BJ (cell line): ENCODE data around the gene RADIL. TPM values are rescaled to one million over a fixed set of nuclear protein-coding genes. Genes with fewer than 3 reads are reported as not detected.

ENCODE experiments used
- CTCF ChIA-PET: fragments of 350-600 bp; formaldehyde crosslinking; extraction: SDS; loops from one replicate; lab custom pipeline; 2021; ENCODE audit warnings: antibody characterized with exemption, inconsistent platforms; lab: Yijun Ruan, JAX
- POLR2A ChIA-PET: fragments of 300-600 bp; sonication (Branson Sonifier 250); formaldehyde crosslinking; extraction: SDS; loops from one replicate; lab custom pipeline; 2021; ENCODE audit warnings: antibody characterized with exemption; lab: Charles Lee
- DNase-seq: peaks from one replicate; pipeline ENCODE4 v3.0.0-alpha.2; 2011; ENCODE audit warnings: low read depth
- H3K27me3 ChIP-seq: 2 replicates; pipeline ENCODE4 v1.6.0; 2011; ENCODE audit warnings: low read length; ENCODE audit not compliant: control insufficient read depth, insufficient read depth
- H3K36me3 ChIP-seq: 2 replicates; pipeline ENCODE4 v1.5.1; 2011; ENCODE audit warnings: low read length; ENCODE audit not compliant: control insufficient read depth, insufficient read depth
- H3K4me3 ChIP-seq: 2 replicates; pipeline ENCODE4 v1.5.1; 2011; ENCODE audit warnings: low read depth, mild to moderate bottlenecking, control low read depth, low read length
- CTCF ChIP-seq: IDR thresholded peaks from 2 replicates; pipeline ENCODE4 v1.5.1; 2011; ENCODE audit warnings: low read depth, mild to moderate bottlenecking, control low read depth, inconsistent platforms, low read length, moderate library complexity; ENCODE audit not compliant: insufficient read depth
- polyA plus RNA-seq: library from polyadenylated mRNA; depleted of rRNA; stranded (reverse); fragments of >200 nt; gene quantifications from 2 replicates; pipeline ENCODE4 v1.2.3, GENCODE V29; 2011

Gene RADIL
- polyA plus RNA-seq, 1 experiment: 1.2 TPM

DNA sequence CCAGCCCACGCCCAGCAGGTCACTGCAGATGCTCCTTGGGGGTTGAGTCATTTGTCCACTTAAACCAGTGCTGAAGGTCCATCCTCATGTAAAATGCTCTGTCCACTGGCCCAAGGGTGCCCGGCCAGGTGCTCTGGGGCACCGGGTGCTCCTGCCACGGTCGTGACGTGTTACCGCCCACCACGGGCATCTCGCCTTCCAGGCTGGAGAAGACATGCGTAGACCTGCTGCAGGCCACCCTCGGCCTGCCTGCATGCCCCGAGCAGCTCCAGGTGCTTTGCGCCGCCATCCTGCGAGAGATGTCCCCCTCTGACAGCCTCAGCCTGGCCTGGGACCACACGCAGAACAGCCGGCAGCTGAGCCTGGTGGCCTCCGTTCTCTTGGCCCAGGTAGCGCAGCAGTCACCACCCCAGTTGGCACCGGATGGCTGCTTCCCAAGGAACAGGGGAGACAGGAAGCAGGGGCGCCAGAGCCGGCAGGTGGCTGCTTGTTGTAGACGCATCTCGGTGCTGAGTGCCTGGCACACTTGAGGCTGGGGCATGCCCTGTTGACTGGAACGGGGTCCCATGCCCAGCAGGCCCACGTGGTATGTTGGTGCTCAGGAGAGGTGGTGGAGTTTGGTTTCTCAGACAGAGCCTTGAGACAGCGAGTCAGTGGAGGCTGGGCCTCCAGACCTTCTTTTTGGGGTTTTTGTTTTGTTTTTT, 102.0 kb downstream of the RADIL start:
- POLR2A ChIA-PET: no interaction called here
- TF ChIP-seq CTCF: no peak
- Histone ChIP-seq H3K27me3 (no peaks in the 10 kb centered on the region), H3K4me3 (no peak overlapping the region), H3K36me3 (peaks cover 32% of the 10 kb centered on the region)
- DNase-seq: no peak
- CTCF ChIA-PET: interaction anchor here (0.6 to 1.7 kb wide), 2 partner anchors 10 to 1284 kb away, joined by 3 to 5 read pairs; no protein-coding TSS in a partner anchor

DNA sequence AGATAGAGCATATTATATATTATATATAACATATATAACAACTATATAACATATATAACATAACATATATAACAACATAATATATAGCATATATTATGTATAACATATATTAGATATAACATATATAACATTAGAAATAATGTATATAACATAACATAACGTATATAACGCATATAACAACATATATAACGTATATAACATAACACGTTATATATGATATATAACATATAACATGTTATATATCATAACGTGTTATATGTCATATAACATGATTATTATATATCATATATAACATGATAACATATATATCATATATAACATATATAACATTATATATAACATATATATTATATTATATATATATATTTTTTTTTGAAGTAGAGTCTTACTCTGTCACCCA, 104.4 kb downstream of the RADIL start:
- Histone ChIP-seq H3K4me3 (no peak overlapping the region), H3K36me3 (peaks cover 16% of the 10 kb centered on the region), H3K27me3 (no peaks in the 10 kb centered on the region)
- DNase-seq: no peak
- TF ChIP-seq CTCF: no peak
- CTCF ChIA-PET: interaction anchor here (1.0 to 2.3 kb wide), 2 partner anchors 13 to 307 kb away, joined by 6 to 10 read pairs; no protein-coding TSS in a partner anchor
- POLR2A ChIA-PET: no interaction called here

DNA sequence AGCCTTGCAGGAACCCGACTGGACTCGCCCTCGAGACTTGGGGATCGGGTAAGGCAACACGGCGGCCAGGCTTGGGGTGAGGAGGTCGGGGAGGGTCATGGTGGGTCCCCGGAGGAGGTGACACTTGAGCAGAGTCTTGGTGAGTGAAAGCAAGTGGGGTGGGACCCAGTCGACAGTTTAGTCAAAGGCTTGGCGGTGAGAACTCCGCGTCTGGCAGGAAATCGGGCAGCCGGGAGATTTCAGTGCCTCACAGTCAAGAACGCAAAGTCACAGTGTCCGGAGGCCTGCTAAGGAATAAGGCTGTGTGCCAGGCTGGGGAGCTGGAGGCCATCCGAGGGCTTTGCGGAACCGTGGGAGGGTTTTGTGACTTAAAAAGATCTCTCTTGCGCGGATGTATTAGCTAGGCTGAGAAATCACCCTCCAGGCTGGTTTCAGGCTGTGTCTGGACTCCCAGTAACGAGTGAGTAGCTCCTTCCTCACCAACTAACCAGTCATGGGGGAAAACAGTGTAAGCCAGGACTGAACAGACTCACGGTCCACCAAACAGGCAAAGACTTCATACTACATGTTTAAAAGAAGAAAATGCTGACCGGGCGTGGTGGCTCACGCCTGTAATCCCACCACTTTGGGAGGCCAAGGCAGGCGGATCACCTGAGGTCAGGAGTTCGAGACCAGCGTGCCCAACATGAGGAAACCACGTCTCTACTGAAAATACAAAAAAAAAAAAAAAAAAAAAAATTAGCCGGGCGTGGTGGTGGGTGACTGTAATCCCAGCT, 107.5 kb downstream of the RADIL start:
- Histone ChIP-seq H3K4me3 (peak overlapping the region; percentile 100), H3K27me3 (no peaks in the 10 kb centered on the region), H3K36me3 (peaks cover 3% of the 10 kb centered on the region)
- peak; percentile 2 for DNase-seq
- ChIA-PET CTCF (interaction anchor here (1.2 kb wide), 1 partner anchor 30 kb away, joined by 3 read pairs; no protein-coding TSS in a partner anchor), POLR2A (interaction anchor here (0.6 kb wide), 1 partner anchor 31 kb away, joined by 3 read pairs; no protein-coding TSS in a partner anchor)
- TF ChIP-seq CTCF: no peak

DNA sequence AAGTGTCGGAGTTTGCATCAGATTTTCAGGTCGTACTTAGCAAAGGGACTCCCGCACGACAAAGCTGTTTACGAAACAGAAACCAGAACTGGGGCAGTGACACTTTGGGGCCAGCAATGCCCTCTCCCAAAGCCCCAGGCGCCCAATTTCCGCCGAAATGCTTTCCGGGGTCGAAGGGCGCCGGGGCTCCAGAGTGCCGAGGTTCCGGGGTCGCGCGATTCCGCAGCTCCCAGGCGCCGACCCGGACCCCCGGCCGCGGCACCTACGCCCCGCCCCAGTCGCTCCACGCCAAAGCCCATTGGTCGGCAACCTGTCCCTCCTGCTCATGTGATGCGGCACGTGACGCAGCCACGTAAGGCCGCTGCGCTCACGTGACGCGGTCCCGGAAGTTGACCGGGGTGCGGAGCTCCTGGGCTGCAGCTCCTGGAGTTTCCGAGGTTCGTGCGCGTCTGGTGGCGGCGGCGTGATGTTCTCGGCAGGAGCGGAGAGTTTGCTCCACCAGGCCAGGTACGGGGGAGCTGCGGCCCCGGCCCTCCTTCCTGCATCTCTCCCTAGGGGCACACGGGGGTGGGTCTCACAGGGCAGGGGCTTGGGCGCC, 108.2 kb downstream of the RADIL start, which contains the start of gene AP5Z1:
Gene AP5Z1, plus strand, starts transcription at position 374 of the 598 bp plus-strand sequence. Its CDS starts 93 bp downstream, at position 467.
- Histone ChIP-seq H3K27me3 (no peaks in the 10 kb centered on the region), H3K36me3 (no peaks in the 10 kb centered on the region; the same call in 1 of the 2 replicates), H3K4me3 (peak within 1 kb of the TSS; percentile 100)
- CTCF ChIA-PET: interaction anchor here (1.1 to 1.4 kb wide), 3 partner anchors 23 to 310 kb away, joined by 3 to 5 read pairs (median 3); no protein-coding TSS in a partner anchor
- TF ChIP-seq CTCF: no peak
- POLR2A ChIA-PET: interaction anchor here (0.6 kb wide), 2 partner anchors 30 to 94 kb away, joined by 3 to 4 read pairs; no protein-coding TSS in a partner anchor
- DNase-seq: peak; percentile 67
